ENCODE results near the gene PLCB2.

The PLCB2 gene

GRCh38 chr15:40323953-40324937 lies 16.5 kb upstream of the PLCB2 start:
- peak overlapping the region; percentile 59 to 87 (median 69) for H3K27ac ChIP-seq

GRCh38 chr15:40323239-40323952 lies 15.7 kb upstream of the PLCB2 start, which contains the start of gene INAFM2:
TSS of gene INAFM2 (plus strand) at chr15:40323692. CDS start at chr15:40324056, 364 bp downstream.
- Histone ChIP-seq H3K27me3 (peaks cover 0 to 42% (median 37%) of the 10 kb centered on the region in 11 experiments; a peak in 18 of 22 replicates), H3K27ac (peak within 1 kb of the TSS; percentile 59 to 87 (median 69)), H3K4me1 (peaks cover 41 to 55% (median 48%) of the 10 kb centered on the region in 10 experiments), H4K20me1 (peaks cover 0 to 28% (median 1%) of the 10 kb centered on the region in 11 experiments; a peak in 8 of 22 replicates), H3K36me3 (peaks cover 0 to 18% (median 6%) of the 10 kb centered on the region in 11 experiments; a peak in 9 of 22 replicates), H3K4me3 (peak within 1 kb of the TSS; percentile 78 to 98 (median 90)), H3K9ac (peak within 1 kb of the TSS; percentile 74 to 98 (median 85)), H3K9me3 (replicated peaks in 1 of 11) (no peaks in the 10 kb centered on the region), H3K4me2 (peak within 1 kb of the TSS; percentile 95 to 100 (median 98))
- no peak for TF ChIP-seq Cebpa-rat (IDR thresholded peaks at IDR 0.05)

More at GRCh38 chr15:40323953-40324937, 16.5 kb upstream of the PLCB2 start:
- peaks cover 48 to 63% (median 55%) of the 10 kb centered on the region in 10 experiments for H3K4me1 ChIP-seq
- peaks cover 0 to 21% (median 6%) of the 10 kb centered on the region in 11 experiments; a peak in 9 of 22 replicates for H3K36me3 ChIP-seq
- TF ChIP-seq Cebpa-rat (IDR thresholded peaks at IDR 0.05) = no peak
- no peaks in the 10 kb centered on the region for H3K9me3 ChIP-seq (replicated peaks in 1 of 11)
- peak overlapping the region; percentile 74 to 98 (median 85) for H3K9ac ChIP-seq
- H3K27me3 ChIP-seq = peaks cover 0 to 45% (median 37%) of the 10 kb centered on the region in 11 experiments; a peak in 18 of 22 replicates
- peak overlapping the region; percentile 78 to 98 (median 90) for H3K4me3 ChIP-seq
- peaks cover 0 to 28% (median 3%) of the 10 kb centered on the region in 11 experiments; a peak in 8 of 22 replicates for H4K20me1 ChIP-seq
- peak overlapping the region; percentile 95 to 100 (median 98) for H3K4me2 ChIP-seq

DNA sequence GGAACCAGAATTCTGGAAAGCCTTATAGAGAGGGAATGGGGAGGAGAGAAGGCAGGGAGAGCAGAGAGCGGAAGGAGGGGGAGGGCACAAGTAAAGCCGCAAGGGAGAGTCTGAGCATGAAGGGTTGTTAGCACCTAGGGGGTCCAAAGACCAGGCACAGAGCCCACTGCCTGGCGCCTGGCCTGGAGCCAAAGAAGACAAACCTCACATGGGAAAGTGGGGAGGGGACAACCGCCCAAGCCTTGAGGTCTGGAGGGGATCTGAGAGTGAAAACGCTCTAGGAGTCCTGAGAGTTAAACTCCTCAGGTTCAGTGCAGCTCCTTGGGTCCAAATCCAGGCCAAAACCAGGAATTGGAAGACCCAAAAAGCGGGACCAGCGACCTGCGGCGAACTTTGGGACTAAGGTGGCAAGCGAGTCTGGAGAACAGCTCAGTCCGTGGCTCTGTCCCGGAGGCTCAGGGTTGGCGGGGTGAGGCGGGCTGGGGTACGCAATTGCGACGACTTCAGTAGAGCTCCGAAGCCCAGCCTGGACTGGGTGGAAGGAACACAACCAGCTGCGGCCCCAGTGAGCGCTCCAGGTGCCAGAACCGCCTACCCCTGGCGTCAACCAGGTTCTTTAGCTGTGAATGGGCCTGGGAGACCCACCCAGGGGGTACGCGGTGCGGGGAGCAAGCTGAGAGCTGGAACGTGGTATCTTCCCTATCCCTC lies 14.9 kb upstream of the PLCB2 start:
- Histone ChIP-seq H3K4me3 (peak overlapping the region; percentile 78 to 98 (median 90); a peak in 17 of 20 replicates), H3K27me3 (peaks cover 0 to 40% (median 37%) of the 10 kb centered on the region in 11 experiments; a peak in 18 of 22 replicates), H3K4me1 (peaks cover 34 to 55% (median 47%) of the 10 kb centered on the region in 10 experiments), H3K4me2 (peak overlapping the region; percentile 95 to 100 (median 98)), H3K27ac (no peak overlapping the region), H3K36me3 (peaks cover 0 to 17% (median 6%) of the 10 kb centered on the region in 11 experiments; a peak in 9 of 22 replicates), H4K20me1 (peaks cover 0 to 28% (median 0%) of the 10 kb centered on the region in 11 experiments; a peak in 7 of 22 replicates), H3K9ac (peak overlapping the region in 2 of 11 experiments; percentile 87 to 95; a peak in 2 of 22 replicates), H3K9me3 (replicated peaks in 1 of 11) (no peaks in the 10 kb centered on the region)
- TF ChIP-seq Cebpa-rat (IDR thresholded peaks at IDR 0.05) = no peak

GRCh38 chr15:40320931-40321371 lies 13.2 kb upstream of the PLCB2 start:
- Histone ChIP-seq H3K9ac (no peak overlapping the region), H3K9me3 (replicated peaks in 1 of 11) (no peaks in the 10 kb centered on the region), H3K36me3 (peaks cover 0 to under 1% (median 0%) of the 10 kb centered on the region in 11 experiments; a peak in 1 of 22 replicates), H4K20me1 (peaks cover 0 to 23% (median 0%) of the 10 kb centered on the region in 11 experiments; a peak in 6 of 22 replicates), H3K4me1 (peaks cover 34 to 51% (median 42%) of the 10 kb centered on the region in 10 experiments), H3K27ac (no peak overlapping the region), H3K4me2 (no peak overlapping the region), H3K4me3 (no peak overlapping the region), H3K27me3 (peaks cover 0 to 24% (median 23%) of the 10 kb centered on the region in 11 experiments; a peak in 18 of 22 replicates)
- TF ChIP-seq Cebpa-rat (IDR thresholded peaks at IDR 0.05) = no peak

DNA sequence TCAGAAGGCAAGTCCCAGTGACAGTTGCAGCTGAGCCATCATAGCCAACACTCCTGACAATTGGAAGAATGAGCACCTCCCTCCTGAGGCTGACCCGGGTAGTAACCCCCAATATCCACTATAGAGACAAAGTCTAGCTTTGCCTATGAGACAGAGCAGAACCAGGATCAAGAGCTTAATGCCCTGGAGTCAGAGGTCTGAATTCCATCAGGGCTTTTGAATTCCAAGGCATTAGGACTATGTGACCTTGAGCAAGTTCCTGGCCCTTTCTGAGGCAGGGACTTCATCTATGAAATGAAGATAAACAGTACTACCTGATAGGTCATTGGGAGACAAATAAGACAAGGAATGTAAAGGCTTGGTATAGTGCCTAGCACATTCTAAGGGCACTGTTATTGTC lies 12.7 kb upstream of the PLCB2 start:
- Histone ChIP-seq H3K9ac (no peak overlapping the region), H3K9me3 (replicated peaks in 1 of 11) (no peaks in the 10 kb centered on the region), H3K27me3 (peaks cover 0 to 18% (median 18%) of the 10 kb centered on the region in 11 experiments; a peak in 18 of 22 replicates), H3K4me2 (no peak overlapping the region), H3K4me3 (no peak overlapping the region), H3K27ac (no peak overlapping the region), H3K4me1 (peaks cover 28 to 45% (median 37%) of the 10 kb centered on the region in 10 experiments), H4K20me1 (peaks cover 0 to 17% (median 0%) of the 10 kb centered on the region in 11 experiments; a peak in 6 of 22 replicates), H3K36me3 (no peaks in the 10 kb centered on the region)
- TF ChIP-seq Cebpa-rat (IDR thresholded peaks at IDR 0.05) = no peak

DNA sequence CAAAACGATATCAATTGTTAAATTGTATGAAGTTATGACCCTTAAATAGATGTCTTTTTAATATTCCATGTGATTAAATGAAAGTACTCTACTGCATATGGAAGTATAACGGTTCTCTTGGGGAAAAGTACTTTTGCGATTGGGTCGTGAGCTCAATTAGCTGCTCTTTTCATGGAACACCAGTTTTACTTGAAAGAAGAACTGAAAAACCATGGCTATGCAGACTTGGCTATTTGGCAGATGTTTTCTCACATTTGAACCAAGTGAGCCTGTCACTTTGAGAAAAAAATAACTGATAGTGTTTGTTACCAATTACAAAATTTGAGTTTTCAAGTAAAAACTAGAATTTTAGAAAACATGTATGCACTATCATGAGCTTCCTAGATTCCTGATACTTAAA lies 9.8 kb upstream of the PLCB2 start:
- H3K9me3 ChIP-seq (replicated peaks in 1 of 11) = no peaks in the 10 kb centered on the region
- H3K4me1 ChIP-seq = peaks cover 14 to 51% (median 28%) of the 10 kb centered on the region in 10 experiments
- H3K4me2 ChIP-seq = peak overlapping the region; percentile 3 to 77 (median 56); a peak in 19 of 22 replicates
- no peak overlapping the region for H3K4me3 ChIP-seq
- no peak overlapping the region; a peak in 1 of 22 replicates for H3K27ac ChIP-seq
- peaks cover 0 to 11% (median 0%) of the 10 kb centered on the region in 11 experiments; a peak in 4 of 22 replicates for H3K27me3 ChIP-seq
- TF ChIP-seq Cebpa-rat (IDR thresholded peaks at IDR 0.05) = no peak
- H4K20me1 ChIP-seq = no peaks in the 10 kb centered on the region
- no peaks in the 10 kb centered on the region for H3K36me3 ChIP-seq
- H3K9ac ChIP-seq = no peak overlapping the region

DNA sequence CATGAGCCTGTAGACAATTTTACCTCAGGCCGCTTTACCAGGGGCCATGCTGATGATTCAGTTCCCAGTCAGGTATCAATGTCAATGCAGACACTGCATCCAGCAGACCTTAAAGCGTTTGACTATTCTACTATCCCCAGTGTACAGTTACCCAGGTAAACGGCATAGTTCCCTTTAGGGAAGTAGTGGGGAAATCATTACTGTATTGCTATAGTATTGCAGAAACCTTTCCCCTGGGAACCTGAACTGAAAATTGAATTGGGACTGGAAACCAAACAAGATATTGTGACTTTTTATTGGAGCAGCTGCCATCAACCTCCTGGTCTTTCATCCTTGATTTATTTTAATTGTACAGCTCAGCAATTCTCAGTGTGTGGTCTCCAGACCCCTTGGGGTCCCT lies 9.2 kb upstream of the PLCB2 start:
- H3K4me3 ChIP-seq = no peak overlapping the region
- no peak overlapping the region for H3K27ac ChIP-seq
- H3K9ac ChIP-seq = no peak overlapping the region
- no peak for TF ChIP-seq Cebpa-rat (IDR thresholded peaks at IDR 0.05)
- no peaks in the 10 kb centered on the region for H3K9me3 ChIP-seq (replicated peaks in 1 of 11)
- no peaks in the 10 kb centered on the region for H3K36me3 ChIP-seq
- peaks cover 10 to 45% (median 27%) of the 10 kb centered on the region in 10 experiments for H3K4me1 ChIP-seq
- H3K27me3 ChIP-seq = peaks cover 0 to 11% (median 0%) of the 10 kb centered on the region in 11 experiments; a peak in 4 of 22 replicates
- H4K20me1 ChIP-seq = no peaks in the 10 kb centered on the region
- peak overlapping the region; percentile 3 to 77 (median 56); a peak in 20 of 22 replicates for H3K4me2 ChIP-seq
